GM13977 (cell line): Measurements from ENCODE around the gene CYP26B1.
"Not testable (repeated sequence)": the region's sequence is repeated elsewhere in the genome, so short reads cannot be mapped to it uniquely, and the experiment has no call there.

Experiments used
- DNase-seq: peaks from one replicate; pipeline ENCODE4 v3.0.0; 2012; ENCODE audit warnings: low spot score
- in situ Hi-C: fragments of 300-500 bp; cut with MboI; formaldehyde crosslinking; loops from one replicate; pipeline ENCODE4 v1.12.0; 2022; ENCODE audit warnings: low sequenced_read_pairs, low pct_unique_long_range_greater_than_20kb, mixed read lengths, inconsistent platforms; ENCODE audit not compliant: unreplicated experiment
- TF ChIP-seq, protein P1 (sequence below): IDR thresholded peaks from 2 replicates; pipeline ENCODE4 v1.5.1; 2012; ENCODE audit warnings: mild to moderate bottlenecking, control low read depth; ENCODE audit not compliant: insufficient read depth; ENCODE audit errors: extremely low read depth, missing control alignments

Gene CYP26B1

DNA sequence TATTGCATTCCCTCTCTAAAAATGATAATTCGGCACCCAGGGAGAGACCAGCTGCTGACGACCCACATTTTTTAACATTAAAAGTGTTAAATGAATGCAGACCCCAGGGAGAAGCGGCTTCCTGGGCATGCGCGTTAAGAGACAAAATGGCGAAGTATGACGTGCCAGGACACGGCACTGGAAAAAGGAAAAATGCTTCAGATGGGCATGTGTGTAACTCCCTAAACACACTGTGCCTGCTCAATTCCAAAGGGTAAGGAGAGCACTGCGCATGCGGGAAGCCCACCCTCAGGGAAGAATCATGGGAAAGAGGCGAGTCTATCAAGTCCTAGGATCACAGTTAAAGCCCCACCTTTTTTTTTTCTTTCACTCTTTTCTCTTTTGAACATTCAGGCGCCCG, 58.1 kb downstream of the CYP26B1 start:
- DNase-seq: no peak
- in situ Hi-C loops: no loop called here
- TF ChIP-seq, protein P1, sequence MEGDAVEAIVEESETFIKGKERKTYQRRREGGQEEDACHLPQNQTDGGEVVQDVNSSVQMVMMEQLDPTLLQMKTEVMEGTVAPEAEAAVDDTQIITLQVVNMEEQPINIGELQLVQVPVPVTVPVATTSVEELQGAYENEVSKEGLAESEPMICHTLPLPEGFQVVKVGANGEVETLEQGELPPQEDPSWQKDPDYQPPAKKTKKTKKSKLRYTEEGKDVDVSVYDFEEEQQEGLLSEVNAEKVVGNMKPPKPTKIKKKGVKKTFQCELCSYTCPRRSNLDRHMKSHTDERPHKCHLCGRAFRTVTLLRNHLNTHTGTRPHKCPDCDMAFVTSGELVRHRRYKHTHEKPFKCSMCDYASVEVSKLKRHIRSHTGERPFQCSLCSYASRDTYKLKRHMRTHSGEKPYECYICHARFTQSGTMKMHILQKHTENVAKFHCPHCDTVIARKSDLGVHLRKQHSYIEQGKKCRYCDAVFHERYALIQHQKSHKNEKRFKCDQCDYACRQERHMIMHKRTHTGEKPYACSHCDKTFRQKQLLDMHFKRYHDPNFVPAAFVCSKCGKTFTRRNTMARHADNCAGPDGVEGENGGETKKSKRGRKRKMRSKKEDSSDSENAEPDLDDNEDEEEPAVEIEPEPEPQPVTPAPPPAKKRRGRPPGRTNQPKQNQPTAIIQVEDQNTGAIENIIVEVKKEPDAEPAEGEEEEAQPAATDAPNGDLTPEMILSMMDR: no peak

DNA sequence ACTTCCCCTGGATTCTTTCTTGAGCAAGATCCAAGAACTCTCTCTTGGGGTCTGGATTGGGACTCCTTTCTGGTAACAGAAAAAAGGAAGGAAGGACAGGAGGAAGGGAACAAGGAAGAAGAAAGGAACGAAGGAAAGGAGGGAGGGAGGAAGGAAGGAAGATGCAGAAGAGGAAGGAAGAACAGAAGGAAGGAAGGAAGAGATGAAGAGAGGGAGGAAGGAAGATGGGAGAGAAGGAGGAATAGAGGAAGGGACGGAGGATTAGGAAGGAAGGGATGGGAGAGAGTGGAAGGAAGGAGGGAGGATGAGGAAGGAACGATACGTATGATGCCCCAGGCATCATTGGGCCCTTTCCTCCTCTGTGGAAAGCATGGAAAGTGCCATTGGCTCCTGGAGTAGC, 58.6 kb downstream of the CYP26B1 start:
- no peak for DNase-seq
- in situ Hi-C loops: no loop called here
- TF ChIP-seq, protein P1: no peak

DNA sequence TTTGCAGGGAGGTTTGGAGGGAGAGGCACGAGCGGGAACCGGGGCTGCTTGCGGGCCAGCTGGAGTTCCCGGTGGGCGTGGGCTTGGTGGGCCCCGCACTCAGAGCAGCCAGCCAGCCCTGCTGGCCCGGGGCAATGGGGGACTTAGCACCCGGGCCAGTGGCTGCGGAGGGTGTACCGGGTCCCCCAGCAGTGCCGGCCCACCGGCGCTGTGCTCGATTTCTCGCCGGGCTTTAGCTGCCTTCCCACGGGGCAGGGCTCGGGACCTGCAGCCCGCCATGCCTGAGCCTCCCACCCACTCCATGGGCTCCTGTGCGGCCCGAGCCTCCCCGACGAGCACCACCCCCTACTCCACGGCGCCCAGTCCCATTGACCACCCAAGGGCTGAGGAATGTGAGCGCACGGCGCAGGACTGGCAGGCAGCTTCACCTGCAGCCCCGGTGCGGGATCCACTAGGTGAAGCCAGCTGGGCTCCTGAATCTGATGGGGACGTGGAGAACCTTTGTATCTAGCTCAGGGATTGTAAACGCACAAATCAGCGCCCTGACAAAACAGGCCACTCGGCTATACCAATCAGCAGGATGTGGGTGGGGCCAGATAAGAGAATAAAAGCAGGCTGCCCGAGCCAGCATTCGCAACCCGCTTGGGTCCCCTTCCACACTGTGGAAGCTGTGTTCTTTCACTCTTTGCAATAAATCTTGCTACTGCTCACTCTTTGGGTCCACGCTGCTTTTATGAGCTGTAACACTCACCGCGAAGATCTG, 60.6 kb downstream of the CYP26B1 start:
- DNase-seq, in situ Hi-C loops: not testable (repeated sequence)

DNA sequence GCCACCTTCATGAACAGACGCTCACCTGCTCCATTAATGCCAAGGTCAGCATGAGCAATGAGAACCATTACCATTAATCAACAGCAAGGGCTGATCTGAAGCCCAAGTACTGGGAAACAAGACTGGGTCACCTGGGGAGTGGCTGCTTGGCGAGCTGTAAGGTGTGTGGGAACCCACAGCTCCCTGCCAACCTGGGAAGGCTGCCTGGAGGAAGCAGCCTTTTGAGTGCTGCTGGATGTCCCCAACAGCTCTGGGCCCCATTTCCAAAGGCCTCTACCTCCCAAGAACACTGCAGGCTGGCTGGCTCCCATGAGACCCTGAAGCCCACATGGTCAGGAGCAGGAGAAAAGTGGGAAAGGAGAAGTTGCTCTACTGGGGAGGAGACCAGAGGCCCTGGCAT, 62.1 kb downstream of the CYP26B1 start:
- in situ Hi-C loops: no loop called here
- TF ChIP-seq, protein P1: no peak
- DNase-seq: no peak

DNA sequence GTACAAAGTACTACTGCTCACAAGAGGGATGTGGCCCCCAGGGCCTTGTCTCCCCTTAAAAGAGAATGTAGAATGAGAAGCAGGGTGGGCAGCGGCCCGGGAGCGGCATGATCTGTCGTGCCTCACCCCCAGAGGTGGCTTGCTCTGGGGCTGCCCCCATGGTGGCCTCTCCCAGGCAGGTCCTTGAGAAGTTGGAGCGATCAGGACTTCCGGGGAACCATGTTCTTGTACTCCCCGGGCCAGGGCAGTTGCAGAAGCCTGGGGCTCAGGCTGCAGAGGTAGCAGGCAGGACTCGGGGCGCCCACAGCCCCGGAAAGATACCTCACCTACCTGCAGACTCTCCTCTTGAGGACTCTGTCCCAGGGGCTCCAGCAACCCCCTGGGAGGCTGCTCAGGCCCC, 62.6 kb downstream of the CYP26B1 start:
- TF ChIP-seq, protein P1: no peak
- no peak for DNase-seq
- in situ Hi-C loops: no loop called here

DNA sequence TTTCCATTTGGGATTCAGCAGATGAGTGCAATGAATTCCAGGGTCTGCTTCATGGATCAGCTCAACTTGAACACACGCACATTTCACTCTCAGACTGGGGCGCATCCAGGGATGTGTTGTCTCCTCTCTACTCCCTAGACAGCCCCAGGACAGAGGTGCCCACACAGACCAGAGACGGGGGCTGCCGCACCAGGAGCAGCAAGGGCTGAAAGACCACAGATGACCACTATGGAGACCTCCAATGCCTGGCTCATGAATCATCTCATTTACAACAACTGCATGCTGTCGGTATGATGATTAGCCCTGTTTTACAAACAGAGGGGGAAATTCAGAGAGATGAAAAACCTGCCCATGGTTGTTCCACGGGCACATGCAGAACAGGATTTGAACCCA, 63.1 kb downstream of the CYP26B1 start:
- TF ChIP-seq, protein P1: no peak
- in situ Hi-C loops: no loop called here
- no peak for DNase-seq

DNA sequence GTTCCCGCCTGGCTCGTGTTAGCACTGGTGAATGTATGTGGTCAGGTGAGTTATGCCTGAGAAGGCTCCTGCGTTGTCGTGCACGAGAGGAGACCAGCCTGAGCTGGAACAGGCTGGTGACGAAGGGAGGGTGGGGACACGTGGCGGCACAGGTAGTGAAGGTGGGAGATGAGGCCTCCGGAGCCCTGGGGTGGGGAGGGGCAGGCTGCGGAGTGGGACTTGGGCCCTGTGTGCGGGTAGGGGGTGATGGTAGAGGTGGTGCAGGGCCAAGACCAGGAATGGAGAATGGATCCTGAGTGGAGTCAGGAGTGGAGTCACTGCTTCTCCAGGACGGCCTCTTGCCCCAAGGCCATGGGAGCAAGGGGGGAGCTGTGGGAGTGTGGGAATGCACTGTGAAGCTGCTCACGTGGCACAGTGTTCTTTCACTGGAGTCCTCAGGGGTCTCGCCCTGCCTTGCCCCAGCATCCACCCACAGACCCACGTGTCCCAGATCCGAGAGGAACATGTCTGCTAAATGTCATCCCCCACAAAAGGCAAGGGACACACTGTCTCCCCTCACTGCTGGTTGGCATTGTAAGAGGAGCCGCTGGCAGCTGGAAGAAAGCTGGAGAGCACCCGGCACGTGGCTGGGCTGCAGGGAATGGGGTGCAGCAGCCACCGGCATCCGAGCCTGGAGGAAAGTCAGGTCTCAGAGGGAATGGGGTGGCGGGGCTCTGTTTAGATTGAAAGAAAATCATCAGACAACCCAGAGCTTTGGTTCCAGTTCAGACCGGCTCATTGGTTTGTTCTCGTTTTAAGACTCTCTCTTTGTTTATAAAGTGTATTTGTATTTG, 63.7 kb downstream of the CYP26B1 start:
- TF ChIP-seq, protein P1: no peak
- in situ Hi-C loops: no loop called here
- DNase-seq: no peak
